Trophoblast cell (in vitro differentiated cells and primary cell): ENCODE measurements around the gene LRBA.

Experiments
- DNase-seq, 2 donors: peaks; one replicate each; pipeline ENCODE4 v3.0.0-alpha.2; 2016
- H2AFZ ChIP-seq: 2 replicates; pipeline ENCODE4 v1.6.1; 2013; ENCODE audit warnings: low read length, moderate library complexity, mild to moderate bottlenecking; ENCODE audit not compliant: insufficient read depth, poor library complexity
- H2AK5ac ChIP-seq: 2 replicates; pipeline ENCODE4 v1.6.1; 2013; ENCODE audit warnings: mild to moderate bottlenecking, low read length
- H2BK120ac ChIP-seq: 2 replicates; pipeline ENCODE4 v1.6.1; 2013; ENCODE audit warnings: low read length, mild to moderate bottlenecking, moderate library complexity; ENCODE audit not compliant: insufficient read depth, poor library complexity
- H2BK12ac ChIP-seq: 2 replicates; pipeline ENCODE4 v1.6.1; 2013; ENCODE audit warnings: mild to moderate bottlenecking, low read length, moderate library complexity
- H2BK5ac ChIP-seq: 2 replicates; pipeline ENCODE4 v1.6.1; 2013; ENCODE audit warnings: low read length, low read depth, moderate library complexity, mild to moderate bottlenecking; ENCODE audit not compliant: poor library complexity
- H3K14ac ChIP-seq: 2 replicates; pipeline ENCODE4 v1.6.1; 2013; ENCODE audit warnings: mild to moderate bottlenecking, low read length
- H3K18ac ChIP-seq: 2 replicates; pipeline ENCODE4 v1.6.1; 2013; ENCODE audit warnings: mild to moderate bottlenecking, low read length
- H3K23ac ChIP-seq: 2 replicates; pipeline ENCODE4 v1.6.1; 2013; ENCODE audit warnings: low read length
- H3K27ac ChIP-seq: 2 replicates; pipeline ENCODE4 v1.5.1; 2013; ENCODE audit warnings: low read depth, mild to moderate bottlenecking, inconsistent platforms, low read length, moderate library complexity
- H3K27me3 ChIP-seq: 2 replicates; pipeline ENCODE4 v1.6.1; 2013; ENCODE audit warnings: inconsistent platforms, mild to moderate bottlenecking, low read length, moderate library complexity; ENCODE audit not compliant: insufficient read depth
- H3K36me3 ChIP-seq, 2 experiments: 1 replicate in 1 of 2; 2 replicates in 1 of 2; pipeline ENCODE4 v1.6.1; 2013; ENCODE audit warnings: low read length in 2 of 2, mild to moderate bottlenecking in 2 of 2, moderate library complexity in 1 of 2; ENCODE audit not compliant: insufficient read depth in 2 of 2, control insufficient read depth in 1 of 2
- H3K4ac ChIP-seq: 2 replicates; pipeline ENCODE4 v1.6.1; 2013; ENCODE audit warnings: low read depth, mild to moderate bottlenecking, low read length, moderate library complexity
- H3K4me1 ChIP-seq, 2 experiments: 1 replicate in 1 of 2; 2 replicates in 1 of 2; pipeline ENCODE4 v1.6.1; 2013; ENCODE audit warnings: low read length in 2 of 2, mild to moderate bottlenecking in 2 of 2, moderate library complexity in 1 of 2; ENCODE audit not compliant: insufficient read depth in 2 of 2, control insufficient read depth in 1 of 2
- H3K4me2 ChIP-seq: 2 replicates; pipeline ENCODE4 v1.6.1; 2013; ENCODE audit warnings: inconsistent platforms, mild to moderate bottlenecking, low read length, moderate library complexity
- H3K4me3 ChIP-seq: 2 replicates; pipeline ENCODE4 v1.5.1; 2013; ENCODE audit warnings: mild to moderate bottlenecking, low read depth, low read length, inconsistent platforms
- H3K79me1 ChIP-seq: one replicate; pipeline ENCODE4 v1.6.1; 2013; ENCODE audit warnings: low read length
- H3K79me2 ChIP-seq: 2 replicates; pipeline ENCODE4 v1.6.1; 2013; ENCODE audit warnings: low read length, mild to moderate bottlenecking; ENCODE audit not compliant: control insufficient read depth, insufficient read depth, poor library complexity
- H3K9ac ChIP-seq: 2 replicates; pipeline ENCODE4 v1.6.1; 2013; ENCODE audit warnings: mild to moderate bottlenecking, low read length
- H3K9me3 ChIP-seq: 2 replicates; pipeline ENCODE4 v1.6.1; 2013; ENCODE audit warnings: low read depth, mild to moderate bottlenecking, control low read depth, inconsistent platforms, low read length; ENCODE audit not compliant: insufficient read depth
- H4K12ac ChIP-seq: 2 replicates; pipeline ENCODE4 v1.6.1; 2013; ENCODE audit warnings: low read depth, mild to moderate bottlenecking, low read length, moderate library complexity
- H4K8ac ChIP-seq: 2 replicates; pipeline ENCODE4 v1.6.1; 2013; ENCODE audit warnings: low read depth, mild to moderate bottlenecking, low read length, moderate library complexity
- H4K91ac ChIP-seq: one replicate; pipeline ENCODE4 v1.6.1; 2013; ENCODE audit warnings: low read depth, mild to moderate bottlenecking, low read length, moderate library complexity
- whole genome bisulfite sequencing: extraction: QIAGEN DNeasy Blood & Tissue Kit; methylation state at CpG from one replicate; pipeline ENCODE4 v1.1.7; 2013; ENCODE audit warnings: missing lambda C conversion rate; ENCODE audit not compliant: insufficient read length, insufficient coverage; ENCODE audit errors: extremely low coverage; 5-methylcytosine and 5-hydroxymethylcytosine counted together

The LRBA gene

DNA sequence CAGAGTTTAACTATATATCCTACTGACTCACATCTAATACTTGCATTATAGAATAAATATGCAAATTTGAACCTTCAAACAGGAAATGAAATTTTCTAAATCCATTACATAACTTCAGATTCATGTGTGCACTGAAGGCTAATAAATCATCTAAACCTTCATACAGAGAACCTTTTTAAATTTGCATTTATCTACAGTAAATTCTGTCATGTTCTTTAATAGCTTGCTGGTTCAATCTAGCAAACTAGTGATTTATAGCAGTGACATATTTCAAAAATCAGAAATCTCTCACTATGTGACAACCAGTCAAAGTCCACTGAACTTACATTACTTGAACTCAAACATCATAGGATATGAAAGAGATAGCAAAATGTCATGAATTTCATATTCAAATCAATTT, 65.1 kb downstream of the LRBA start:
- no peak overlapping the region for H2BK120ac ChIP-seq
- H3K18ac ChIP-seq = no peak overlapping the region
- no peak overlapping the region for H2AK5ac ChIP-seq
- no peaks in the 10 kb centered on the region for H3K79me1 ChIP-seq
- H3K79me2 ChIP-seq = no peaks in the 10 kb centered on the region
- no peak overlapping the region for H3K9ac ChIP-seq
- no peak overlapping the region for H4K12ac ChIP-seq
- no peak overlapping the region for H2AFZ ChIP-seq
- H3K27ac ChIP-seq = no peak overlapping the region
- H3K14ac ChIP-seq = no peak overlapping the region
- H2BK5ac ChIP-seq = no peak overlapping the region
- no peak for DNase-seq
- H3K36me3 ChIP-seq = peaks cover 0 to 2% of the 10 kb centered on the region in 2 experiments
- no peak overlapping the region for H3K23ac ChIP-seq
- no peaks in the 10 kb centered on the region for H3K9me3 ChIP-seq
- no peak overlapping the region for H3K4ac ChIP-seq
- no peak overlapping the region for H3K4me2 ChIP-seq
- H2BK12ac ChIP-seq = no peak overlapping the region
- no peak overlapping the region for H4K91ac ChIP-seq
- no peak overlapping the region for H4K8ac ChIP-seq
- no peak overlapping the region for H3K4me3 ChIP-seq
- no peaks in the 10 kb centered on the region for H3K4me1 ChIP-seq
- no peaks in the 10 kb centered on the region for H3K27me3 ChIP-seq

GRCh38 chr4:150949342-150949741, 65.7 kb downstream of the LRBA start:
- no peak overlapping the region for H3K4me2 ChIP-seq
- no peak overlapping the region for H2AFZ ChIP-seq
- H2BK12ac ChIP-seq = no peak overlapping the region
- no peak overlapping the region for H2BK5ac ChIP-seq
- no peak overlapping the region for H3K14ac ChIP-seq
- H3K36me3 ChIP-seq = peaks cover 0 to 2% of the 10 kb centered on the region in 2 experiments
- no peak overlapping the region for H3K27ac ChIP-seq
- H3K27me3 ChIP-seq = no peaks in the 10 kb centered on the region
- no peak overlapping the region for H3K4ac ChIP-seq
- H4K12ac ChIP-seq = no peak overlapping the region
- DNase-seq = no peak
- no peak overlapping the region for H4K91ac ChIP-seq
- no peaks in the 10 kb centered on the region for H3K4me1 ChIP-seq
- H3K23ac ChIP-seq = no peak overlapping the region
- H3K79me2 ChIP-seq = no peaks in the 10 kb centered on the region
- H3K79me1 ChIP-seq = no peaks in the 10 kb centered on the region
- no peak overlapping the region for H2AK5ac ChIP-seq
- no peak overlapping the region for H2BK120ac ChIP-seq
- no peak overlapping the region for H3K9ac ChIP-seq
- H3K4me3 ChIP-seq = no peak overlapping the region
- no peak overlapping the region for H3K18ac ChIP-seq
- WGBS = no CpG with 5 or more reads among the region's 2 CpGs
- H3K9me3 ChIP-seq = no peaks in the 10 kb centered on the region
- no peak overlapping the region for H4K8ac ChIP-seq

- H2AFZ ChIP-seq = no peak overlapping the region
- WGBS = no CpG with 5 or more reads among the region's 2 CpGs
- H2AK5ac ChIP-seq = no peak overlapping the region
- H3K4ac ChIP-seq = no peak overlapping the region
- H2BK12ac ChIP-seq = no peak overlapping the region
- no peak overlapping the region for H4K8ac ChIP-seq
- no peaks in the 10 kb centered on the region for H3K36me3 ChIP-seq
- H3K4me2 ChIP-seq = no peak overlapping the region
- H3K23ac ChIP-seq = no peak overlapping the region
- H3K4me3 ChIP-seq = no peak overlapping the region
- H3K18ac ChIP-seq = no peak overlapping the region
- no peaks in the 10 kb centered on the region for H3K27me3 ChIP-seq
- H2BK5ac ChIP-seq = no peak overlapping the region
- no peak for DNase-seq
- H3K79me2 ChIP-seq = no peaks in the 10 kb centered on the region
- no peak overlapping the region for H2BK120ac ChIP-seq
- H3K9me3 ChIP-seq = no peaks in the 10 kb centered on the region
- no peak overlapping the region for H4K12ac ChIP-seq
- H3K4me1 ChIP-seq = no peaks in the 10 kb centered on the region
- no peaks in the 10 kb centered on the region for H3K79me1 ChIP-seq
- no peak overlapping the region for H3K27ac ChIP-seq
- no peak overlapping the region for H3K9ac ChIP-seq
- no peak overlapping the region for H3K14ac ChIP-seq
- no peak overlapping the region for H4K91ac ChIP-seq
Observed at GRCh38 chr4:150948710-150949109, 66.4 kb downstream of the LRBA start.

DNA sequence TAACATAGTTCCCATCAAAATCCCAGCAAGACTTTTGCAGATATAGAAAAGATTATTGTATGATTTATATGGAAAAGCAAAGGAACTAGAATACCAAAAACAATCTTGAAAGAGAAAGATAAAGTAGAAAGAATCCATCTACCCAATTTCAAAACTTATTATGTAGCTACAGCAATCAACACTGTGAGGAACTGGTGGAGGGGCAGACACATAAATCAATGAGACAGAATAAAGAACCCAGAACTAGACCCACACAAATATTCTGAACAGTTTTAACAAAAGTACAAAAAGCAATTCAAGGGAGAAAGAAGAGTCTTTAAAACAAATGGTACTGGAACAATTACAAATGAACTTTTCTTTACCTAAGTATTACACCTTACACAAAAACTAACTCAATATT, 67.0 kb downstream of the LRBA start:
- H3K79me2 ChIP-seq = no peaks in the 10 kb centered on the region
- H4K12ac ChIP-seq = no peak overlapping the region
- no peak overlapping the region for H3K18ac ChIP-seq
- no peak overlapping the region for H3K4ac ChIP-seq
- no peak overlapping the region for H3K4me3 ChIP-seq
- H2BK12ac ChIP-seq = no peak overlapping the region
- no peaks in the 10 kb centered on the region for H3K4me1 ChIP-seq
- H4K8ac ChIP-seq = no peak overlapping the region
- no peak overlapping the region for H2AK5ac ChIP-seq
- H3K27me3 ChIP-seq = no peaks in the 10 kb centered on the region
- no peaks in the 10 kb centered on the region for H3K9me3 ChIP-seq
- no peak overlapping the region for H3K14ac ChIP-seq
- no peak overlapping the region for H2BK5ac ChIP-seq
- no peak overlapping the region for H3K9ac ChIP-seq
- H3K79me1 ChIP-seq = no peaks in the 10 kb centered on the region
- no peak overlapping the region for H3K4me2 ChIP-seq
- H2AFZ ChIP-seq = no peak overlapping the region
- no peak overlapping the region for H2BK120ac ChIP-seq
- no peak for DNase-seq
- no peak overlapping the region for H3K23ac ChIP-seq
- H4K91ac ChIP-seq = no peak overlapping the region
- no peaks in the 10 kb centered on the region for H3K36me3 ChIP-seq
- no peak overlapping the region for H3K27ac ChIP-seq

DNA sequence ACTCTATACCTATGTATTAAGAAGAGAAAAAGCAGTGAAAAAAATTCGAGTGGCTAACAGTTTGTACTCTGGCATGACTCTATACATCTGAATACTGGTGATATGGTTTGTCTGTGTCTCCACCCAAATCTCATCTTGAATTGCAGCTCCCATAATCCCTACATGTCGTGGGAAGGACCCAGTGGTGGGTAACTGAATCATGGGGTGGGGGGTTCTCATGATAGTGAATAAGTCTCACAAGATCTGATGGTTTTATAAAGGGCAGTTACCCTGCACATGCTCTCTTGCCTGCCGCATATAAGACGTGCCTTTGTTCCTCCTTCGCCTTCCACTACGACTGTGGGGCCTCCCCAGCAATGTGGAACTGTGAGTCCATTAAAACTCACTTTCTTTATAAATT, 70.4 kb downstream of the LRBA start:
- Histone ChIP-seq H2BK12ac (no peak overlapping the region), H3K4me3 (no peak overlapping the region), H2AFZ (no peak overlapping the region), H4K8ac (no peak overlapping the region), H2BK120ac (no peak overlapping the region), H3K14ac (no peak overlapping the region), H3K4me1 (no peaks in the 10 kb centered on the region), H3K79me1 (no peaks in the 10 kb centered on the region), H3K27me3 (no peaks in the 10 kb centered on the region), H3K9ac (no peak overlapping the region), H4K91ac (no peak overlapping the region), H3K79me2 (no peaks in the 10 kb centered on the region), H3K23ac (no peak overlapping the region), H2BK5ac (no peak overlapping the region), H2AK5ac (no peak overlapping the region), H3K18ac (no peak overlapping the region), H3K27ac (no peak overlapping the region), H3K36me3 (no peaks in the 10 kb centered on the region), H3K4me2 (no peak overlapping the region), H4K12ac (no peak overlapping the region), H3K9me3 (no peaks in the 10 kb centered on the region), H3K4ac (no peak overlapping the region)
- DNase-seq = no peak
- WGBS = no CpG with 5 or more reads among the region's 6 CpGs
